Hepatocyte (in vitro differentiated cells): ENCODE results near the gene NAV1.

Experiments used
- CTCF ChIP-seq: fragments of 200-600 bp; sonication (generic); IDR thresholded peaks from 2 replicates; pipeline ENCODE4 v1.5.1; 2016; ENCODE audit warnings: antibody characterized with exemption, mild to moderate bottlenecking; ENCODE audit not compliant: poor library complexity
- EZH2 ChIP-seq: fragments of 200-600 bp; sonication (generic); IDR thresholded peaks from 2 replicates; pipeline ENCODE4 v1.6.1; 2016; ENCODE audit warnings: antibody characterized with exemption, mild to moderate bottlenecking, borderline replicate concordance
- EZH2phosphoT487 ChIP-seq: fragments of 200-600 bp; sonication (generic); IDR thresholded peaks from one replicate; pipeline ENCODE4 v1.6.1; 2018; ENCODE audit warnings: antibody characterized with exemption, mild to moderate bottlenecking, low read depth, moderate library complexity; ENCODE audit not compliant: unreplicated experiment, severe bottlenecking

DNA sequence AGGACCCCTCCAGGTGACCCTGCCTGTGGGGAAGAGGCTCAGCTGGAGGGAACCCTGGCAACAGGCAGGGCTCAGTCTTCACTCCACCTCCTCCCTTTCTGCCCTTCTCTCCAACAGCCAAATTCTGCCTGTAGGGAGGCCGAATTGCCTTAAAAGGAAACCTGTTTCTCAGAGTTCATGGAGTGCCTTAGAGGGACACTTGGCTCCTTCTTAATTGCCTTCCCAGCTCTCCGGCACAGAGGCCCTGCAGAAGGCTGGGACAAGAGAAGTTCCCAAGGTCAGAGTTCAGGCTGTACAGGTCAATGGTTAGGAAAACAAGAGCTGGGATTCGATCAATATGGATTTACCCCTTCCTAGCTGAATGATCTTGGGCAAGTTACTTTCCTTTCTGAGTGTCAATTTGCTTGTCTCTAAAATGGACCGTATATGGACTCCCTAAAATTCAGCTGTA, 38.2 kb upstream of the NAV1 start:
- TF ChIP-seq CTCF (no peak), EZH2phosphoT487 (no peak), EZH2 (no peak)
